Stimulated activated naive CD8-positive, alpha-beta T cell treated with anti-CD3 and anti-CD28 coated beads, Interleukin-15, Interleukin-2, amounts not matched to agents 100 U/mL and 50 U/mL, for 24 hours (primary cell): ENCODE data around the gene IRX6.

Experiments
- ATAC-seq: fragments of 150-1000 bp; cut with Tn5 transposase; one replicate; pipeline ENCODE4 v1.10.0; 2021
- DNase-seq: peaks from one replicate; pipeline ENCODE4 v3.0.0; 2021

IRX6 gene

GRCh38 chr16:55324285-55325079, 479 bp downstream of the IRX6 start:
- DNase-seq: no peak
- no peak for ATAC-seq

- no peak for DNase-seq
- no peak for ATAC-seq
These were observed 1.1 kb downstream of the IRX6 start for GRCh38 chr16:55325080-55325447.

- ATAC-seq (no peak), DNase-seq (no peak)
These were observed 1.6 kb downstream of the IRX6 start for GRCh38 chr16:55325458-55326109.

GRCh38 chr16:55326261-55327092, 2.5 kb downstream of the IRX6 start:
- DNase-seq: no peak
- no peak for ATAC-seq

GRCh38 chr16:55328611-55329569, 4.9 kb downstream of the IRX6 start:
- DNase-seq (no peak), ATAC-seq (no peak)

- no peak for ATAC-seq
- no peak for DNase-seq
These were observed 5.9 kb downstream of the IRX6 start for GRCh38 chr16:55329791-55330428.

GRCh38 chr16:55330781-55331647, 7.0 kb downstream of the IRX6 start:
- ATAC-seq (no peak), DNase-seq (no peak)

- ATAC-seq (no peak), DNase-seq (no peak)
These were observed 7.7 kb downstream of the IRX6 start for GRCh38 chr16:55331648-55332185.

- ATAC-seq (no peak), DNase-seq (no peak)
These were observed 9.7 kb downstream of the IRX6 start for GRCh38 chr16:55333684-55334083.

- DNase-seq: no peak
- ATAC-seq: no peak
These were observed 14.6 kb downstream of the IRX6 start for GRCh38 chr16:55338646-55339045.

GRCh38 chr16:55340445-55340844, 16.4 kb downstream of the IRX6 start:
- DNase-seq: no peak

GRCh38 chr16:55341681-55342080, 17.7 kb downstream of the IRX6 start:
- no peak for ATAC-seq
- DNase-seq: no peak

More at GRCh38 chr16:55340445-55340844, 16.4 kb downstream of the IRX6 start:
- no peak for ATAC-seq

- ATAC-seq (no peak), DNase-seq (no peak)
These were observed 22.5 kb downstream of the IRX6 start for GRCh38 chr16:55346475-55346874.

- ATAC-seq (no peak), DNase-seq (no peak)
These were observed 25.9 kb downstream of the IRX6 start for GRCh38 chr16:55349867-55350266.

GRCh38 chr16:55350984-55351383, 27.0 kb downstream of the IRX6 start:
- DNase-seq: no peak
- ATAC-seq: no peak

GRCh38 chr16:55351936-55352335, 27.9 kb downstream of the IRX6 start:
- ATAC-seq: no peak
- DNase-seq: no peak

- no peak for DNase-seq
- ATAC-seq: no peak
These were observed 33.2 kb downstream of the IRX6 start for GRCh38 chr16:55357241-55357640.

- no peak for ATAC-seq
These were observed 35.9 kb downstream of the IRX6 start for GRCh38 chr16:55359946-55360345.

GRCh38 chr16:55364811-55365210, 40.8 kb downstream of the IRX6 start:
- DNase-seq (no peak), ATAC-seq (no peak)

More at GRCh38 chr16:55359946-55360345, 35.9 kb downstream of the IRX6 start:
- no peak for DNase-seq

- DNase-seq (no peak), ATAC-seq (no peak)
These were observed 43.4 kb downstream of the IRX6 start for GRCh38 chr16:55367301-55367811.
